Activated T-cell treated with anti-CD3 and anti-CD28 coated beads, Interleukin-2, amount 50 U/mL, for 4 hours (primary cell): ENCODE results near the gene GABRB3. TPM values are rescaled to one million over a fixed set of nuclear protein-coding genes. Genes with fewer than 3 reads are reported as not detected.

Source experiments
- ATAC-seq, 2 donors: fragments of 200-7000 bp; cut with Tn5 transposase; one replicate each; pipeline ENCODE4 v1.10.0; 2021
- DNase-seq: peaks from one replicate; pipeline ENCODE4 v3.0.0-alpha.2; 2020
- H3K27me3 Mint-ChIP-seq: one replicate; pipeline ENCODE4 v1.8.0; 2021; ENCODE audit warnings: low read depth, mixed read lengths
- H3K36me3 Mint-ChIP-seq: one replicate; pipeline ENCODE4 v1.8.0; 2022; ENCODE audit warnings: mixed read lengths; ENCODE audit not compliant: insufficient read depth
- H3K4me1 Mint-ChIP-seq: one replicate; pipeline ENCODE4 v1.8.0; 2021; ENCODE audit warnings: low read depth, mixed read lengths
- H3K4me3 Mint-ChIP-seq: one replicate; pipeline ENCODE4 v1.8.0; 2021; ENCODE audit warnings: mild to moderate bottlenecking, moderate library complexity, mixed read lengths
- H3K9me3 Mint-ChIP-seq: one replicate; pipeline ENCODE4 v1.8.0; 2021; ENCODE audit warnings: mixed read lengths
- total RNA-seq, 3 donors: library from RNA; stranded (reverse); gene quantifications; one replicate each; pipeline ENCODE4 v1.2.1, GENCODE V29; 2021

Gene GABRB3
- total RNA-seq, 3 donors from 2014 or later: 0.19 to 0.23 (median 0.21) TPM

DNA sequence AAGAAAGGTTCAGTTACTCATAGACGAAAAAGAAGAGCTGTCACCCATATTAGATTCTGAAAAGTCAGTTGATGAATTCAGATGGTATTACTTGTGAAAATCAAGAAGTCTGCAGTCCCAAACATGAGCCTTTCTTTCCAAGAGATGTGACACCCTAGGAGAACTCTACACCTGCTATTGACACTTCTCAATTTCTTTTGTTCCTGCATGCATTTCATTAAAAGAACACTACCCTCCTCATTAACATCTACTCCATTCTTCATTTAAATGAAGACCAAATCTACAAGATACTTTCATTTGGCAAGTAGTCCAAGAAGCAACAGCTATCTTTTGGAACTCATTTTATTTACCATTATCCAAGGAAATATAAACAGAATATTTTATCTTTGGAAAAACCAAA lies 6.6 kb downstream of the GABRB3 start:
- H3K4me3 Mint-ChIP-seq: no peak overlapping the region
- no peaks in the 10 kb centered on the region for H3K9me3 Mint-ChIP-seq
- no peak for ATAC-seq
- H3K27me3 Mint-ChIP-seq: peaks cover 10% of the 10 kb centered on the region
- no peaks in the 10 kb centered on the region for H3K4me1 Mint-ChIP-seq
- DNase-seq: no peak
- no peaks in the 10 kb centered on the region for H3K36me3 Mint-ChIP-seq

DNA sequence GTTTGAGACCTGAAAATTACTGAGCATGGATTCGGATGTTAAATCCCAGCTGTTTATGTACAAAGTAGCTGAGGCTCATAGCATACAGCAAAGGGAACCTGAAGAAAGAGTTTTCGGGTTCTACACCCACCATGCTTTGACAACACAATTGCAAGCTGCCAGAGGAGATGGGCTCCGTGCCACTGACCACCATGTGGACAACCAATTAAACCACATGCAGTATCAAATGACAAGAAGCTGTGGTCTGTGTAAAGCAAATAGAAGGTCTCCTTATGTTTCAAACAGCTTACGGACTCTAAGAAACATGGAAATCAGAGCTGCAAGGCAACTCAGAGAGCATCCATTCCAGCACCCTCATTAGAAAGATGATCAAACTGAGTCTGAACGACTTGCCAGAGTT lies 12.9 kb downstream of the GABRB3 start:
- ATAC-seq (no peak), DNase-seq (no peak)
- Mint-ChIP-seq H3K9me3 (peaks cover 8% of the 10 kb centered on the region), H3K4me1 (no peaks in the 10 kb centered on the region), H3K36me3 (no peaks in the 10 kb centered on the region), H3K27me3 (no peaks in the 10 kb centered on the region), H3K4me3 (no peak overlapping the region)

DNA sequence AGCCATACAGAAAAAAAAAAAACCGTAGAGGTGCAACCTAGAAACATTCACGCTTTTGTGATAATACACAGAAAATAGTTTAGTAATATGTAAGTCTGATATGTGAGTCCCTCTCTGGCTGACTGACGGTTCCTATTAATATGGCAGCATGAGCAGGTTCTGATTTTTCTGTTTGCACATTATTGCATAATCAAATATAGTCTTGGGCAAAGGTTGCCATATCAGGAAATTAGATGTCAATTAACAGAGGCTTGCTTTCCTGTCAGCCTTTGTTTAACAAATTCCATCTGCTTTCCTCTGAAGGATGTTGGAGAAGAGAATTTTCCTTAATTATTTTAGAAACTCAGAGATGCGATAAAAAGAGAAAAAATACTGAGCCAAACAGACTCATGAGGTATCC lies 14.8 kb downstream of the GABRB3 start:
- DNase-seq (no peak), ATAC-seq (no peak)
- Mint-ChIP-seq H3K27me3 (no peaks in the 10 kb centered on the region), H3K36me3 (no peaks in the 10 kb centered on the region), H3K4me1 (no peaks in the 10 kb centered on the region), H3K4me3 (no peak overlapping the region), H3K9me3 (peaks cover 19% of the 10 kb centered on the region)

DNA sequence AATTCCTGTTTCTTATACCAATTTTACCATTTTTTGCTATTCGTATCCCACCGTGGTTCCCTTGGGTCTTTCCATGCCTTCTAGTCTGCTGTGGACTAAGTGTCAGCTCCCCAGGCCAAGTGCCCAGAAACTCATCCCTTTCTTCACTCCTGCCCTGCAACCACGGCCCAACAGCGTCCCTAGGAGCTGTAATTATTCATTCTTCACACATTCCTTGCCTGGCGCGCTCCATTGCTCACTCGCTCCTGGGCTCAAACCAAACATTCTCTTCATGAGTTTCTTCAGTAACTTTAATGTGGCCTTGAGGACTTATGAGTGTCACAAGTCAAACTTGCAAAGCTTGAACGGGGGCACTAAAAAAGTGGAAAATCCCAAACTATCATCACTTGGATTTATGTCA lies 15.7 kb downstream of the GABRB3 start:
- no peak for ATAC-seq
- Mint-ChIP-seq H3K27me3 (no peaks in the 10 kb centered on the region), H3K4me1 (no peaks in the 10 kb centered on the region), H3K4me3 (no peak overlapping the region), H3K9me3 (peaks cover 25% of the 10 kb centered on the region), H3K36me3 (no peaks in the 10 kb centered on the region)
- no peak for DNase-seq

DNA sequence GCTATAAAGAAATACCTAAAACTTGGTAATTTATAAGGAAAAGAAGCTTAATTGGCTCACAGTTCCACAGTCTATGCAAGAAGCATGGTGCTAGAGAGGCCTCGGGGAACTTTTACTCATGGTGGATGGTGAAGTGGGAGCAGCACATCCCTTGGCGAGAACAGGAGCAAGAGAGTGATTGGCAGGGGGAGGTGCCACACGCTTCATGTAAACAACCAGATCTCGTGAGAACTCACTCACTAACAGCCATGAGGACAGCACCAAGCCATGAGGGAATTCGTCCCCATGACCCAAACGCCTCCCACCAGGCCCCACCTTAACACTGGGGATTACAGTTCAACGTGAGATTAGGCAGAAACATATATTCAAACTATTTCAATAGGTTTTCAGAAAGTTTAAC lies 28.0 kb downstream of the GABRB3 start:
- Mint-ChIP-seq H3K36me3 (no peaks in the 10 kb centered on the region), H3K4me3 (no peak overlapping the region), H3K27me3 (no peaks in the 10 kb centered on the region), H3K9me3 (peaks cover 15% of the 10 kb centered on the region), H3K4me1 (no peaks in the 10 kb centered on the region)
- ATAC-seq: no peak
- no peak for DNase-seq

DNA sequence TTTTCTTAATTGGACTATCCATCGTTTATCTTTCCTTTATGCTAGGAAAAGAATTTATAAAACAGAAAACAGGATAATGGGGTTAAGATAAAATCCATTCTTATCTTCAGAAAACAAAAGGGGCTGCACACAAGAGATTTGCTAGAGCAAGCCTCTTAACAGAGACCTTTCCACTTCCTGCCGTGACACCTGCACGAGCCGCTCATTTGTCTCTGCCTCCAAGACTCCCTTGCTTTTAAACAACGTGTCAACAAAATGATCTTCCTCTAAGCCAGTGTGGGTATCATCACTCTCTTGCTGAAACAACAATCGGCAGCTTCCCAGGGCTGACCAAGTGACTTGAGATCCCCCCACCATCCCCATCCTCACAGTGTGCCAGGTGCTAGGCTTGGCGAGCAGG lies 33.1 kb downstream of the GABRB3 start:
- DNase-seq (no peak), ATAC-seq (no peak)
- no peaks in the 10 kb centered on the region for H3K27me3 Mint-ChIP-seq
- H3K9me3 Mint-ChIP-seq: peaks cover 21% of the 10 kb centered on the region
- no peak overlapping the region for H3K4me3 Mint-ChIP-seq
- H3K4me1 Mint-ChIP-seq: no peaks in the 10 kb centered on the region
- no peaks in the 10 kb centered on the region for H3K36me3 Mint-ChIP-seq

DNA sequence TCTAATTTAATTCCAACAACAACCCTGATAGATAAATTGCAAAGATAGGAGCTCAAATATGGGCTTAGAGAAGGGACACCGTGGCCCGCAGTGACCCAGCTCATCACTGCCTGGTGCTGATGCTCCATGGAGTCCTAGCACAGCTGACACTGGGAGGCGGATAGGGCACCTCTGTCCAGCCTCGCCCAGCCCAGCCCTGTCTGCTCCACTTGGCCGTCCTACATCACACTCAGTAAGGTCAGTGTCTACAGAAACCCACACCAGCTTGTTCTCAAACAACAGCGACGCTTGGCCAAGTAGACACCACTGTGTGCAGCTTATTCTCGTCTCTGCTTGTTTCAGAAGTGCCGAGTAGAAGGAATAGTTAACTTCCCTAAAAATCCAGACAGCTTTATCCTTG lies 33.9 kb downstream of the GABRB3 start:
- Mint-ChIP-seq H3K4me3 (no peak overlapping the region), H3K27me3 (no peaks in the 10 kb centered on the region)
- ATAC-seq: no peak

DNA sequence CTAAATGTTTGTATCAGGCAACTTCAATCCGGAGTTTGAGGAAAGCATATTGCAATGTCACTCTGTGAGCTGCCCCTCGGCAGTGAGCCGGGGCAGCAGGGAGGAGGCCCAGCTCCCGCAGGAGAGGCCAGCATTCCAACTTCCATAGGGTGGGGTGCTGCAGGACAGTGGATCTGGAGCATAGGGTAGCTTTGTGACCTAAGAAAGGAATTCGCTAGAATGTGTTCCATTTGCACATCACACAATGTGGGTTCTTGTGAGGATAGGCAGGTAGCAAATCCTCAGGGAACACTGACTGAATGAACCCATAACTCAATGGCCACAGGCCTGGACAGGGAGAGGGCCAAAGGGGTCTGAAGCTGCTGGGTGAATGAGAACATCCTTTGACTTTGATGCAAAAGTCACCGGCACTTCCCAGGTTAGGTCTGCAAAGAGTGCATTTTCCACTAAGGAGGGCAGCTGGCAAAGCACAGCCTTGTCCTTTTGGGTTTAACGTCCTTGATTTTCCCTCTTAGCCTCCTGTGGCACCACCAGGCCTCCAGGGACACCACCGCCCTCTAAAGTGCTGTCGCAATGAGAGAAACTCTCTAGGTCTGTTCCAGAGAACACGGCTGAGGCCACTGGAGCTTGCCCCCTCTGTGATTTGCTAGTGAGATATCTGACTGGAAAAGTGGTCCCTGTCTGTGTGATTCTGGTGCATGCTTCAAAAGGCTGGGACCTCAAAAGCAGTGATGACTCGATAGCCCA lies 36.2 kb downstream of the GABRB3 start:
- Mint-ChIP-seq H3K27me3 (peaks cover 2% of the 10 kb centered on the region), H3K4me3 (no peak overlapping the region), H3K4me1 (no peaks in the 10 kb centered on the region), H3K36me3 (no peaks in the 10 kb centered on the region), H3K9me3 (peaks cover 20% of the 10 kb centered on the region)
- DNase-seq (no peak), ATAC-seq (no peak)

More for the DNA sequence above, 33.9 kb downstream of the GABRB3 start:
- no peaks in the 10 kb centered on the region for H3K4me1 Mint-ChIP-seq
- no peaks in the 10 kb centered on the region for H3K36me3 Mint-ChIP-seq
- H3K9me3 Mint-ChIP-seq: peaks cover 24% of the 10 kb centered on the region
- DNase-seq: no peak

DNA sequence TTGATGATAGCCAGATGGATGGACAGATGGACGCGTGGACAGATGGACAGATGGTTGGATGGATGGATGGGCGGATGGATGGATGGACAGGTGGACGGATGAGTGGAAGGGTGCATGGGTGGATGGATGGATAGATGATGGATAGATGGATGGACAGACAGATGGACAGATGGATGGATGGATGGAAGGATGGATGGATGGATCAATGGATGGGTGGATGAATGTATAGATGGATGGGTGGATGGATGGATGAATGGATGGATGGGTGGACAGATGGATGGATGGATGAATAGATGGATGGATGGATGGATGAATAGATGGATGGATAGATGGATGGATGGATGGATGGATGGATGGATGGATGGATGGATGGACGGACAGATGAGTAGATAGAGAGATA lies 40.9 kb downstream of the GABRB3 start:
- DNase-seq (no peak), ATAC-seq (no peak)
- peaks cover 28% of the 10 kb centered on the region for H3K9me3 Mint-ChIP-seq
- no peaks in the 10 kb centered on the region for H3K4me1 Mint-ChIP-seq
- no peak overlapping the region for H3K4me3 Mint-ChIP-seq
- H3K27me3 Mint-ChIP-seq: peaks cover 2% of the 10 kb centered on the region
- H3K36me3 Mint-ChIP-seq: no peaks in the 10 kb centered on the region

DNA sequence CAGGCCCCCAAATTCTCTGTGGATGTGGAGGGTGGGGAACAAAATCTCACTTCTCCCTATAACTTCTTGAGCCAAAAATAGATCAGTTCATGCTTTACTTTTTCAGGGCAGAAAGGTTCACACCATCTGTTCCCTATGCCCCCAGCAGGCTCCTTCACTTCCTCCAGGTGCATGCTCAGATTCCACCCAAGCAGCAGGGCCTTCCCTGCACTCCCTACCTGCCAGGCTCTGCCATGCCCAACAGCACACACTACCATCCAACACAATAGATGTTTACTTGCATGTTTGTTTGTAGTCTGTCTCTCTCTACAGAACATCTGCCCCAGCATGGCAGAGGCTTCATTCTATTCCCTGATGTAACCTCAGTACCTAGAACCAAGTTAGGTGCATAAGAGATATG lies 43.3 kb downstream of the GABRB3 start:
- Mint-ChIP-seq H3K27me3 (peaks cover 2% of the 10 kb centered on the region), H3K36me3 (no peaks in the 10 kb centered on the region), H3K4me3 (no peak overlapping the region), H3K9me3 (peaks cover 22% of the 10 kb centered on the region), H3K4me1 (no peaks in the 10 kb centered on the region)
- no peak for ATAC-seq
- DNase-seq: no peak

DNA sequence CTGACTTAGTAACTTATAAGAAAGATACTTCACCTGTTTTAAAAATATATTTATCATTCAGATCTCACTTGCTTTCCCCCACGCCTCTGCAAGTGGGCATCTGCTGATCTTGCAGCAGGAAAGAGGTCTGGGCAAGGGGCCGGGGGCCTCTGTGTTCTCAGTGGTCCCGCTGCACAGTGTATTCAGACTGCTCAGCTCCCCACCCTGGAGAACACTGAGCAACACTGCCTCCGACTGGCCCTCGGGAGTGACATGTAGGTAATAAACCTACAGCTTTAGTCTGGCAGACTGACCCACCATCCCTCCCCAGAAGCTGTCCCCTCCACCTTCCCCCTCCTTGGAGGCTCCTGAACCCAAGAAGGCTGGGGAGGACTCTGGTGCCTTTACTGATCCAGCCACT lies 43.8 kb downstream of the GABRB3 start:
- Mint-ChIP-seq H3K36me3 (no peaks in the 10 kb centered on the region), H3K9me3 (peaks cover 19% of the 10 kb centered on the region), H3K4me1 (no peaks in the 10 kb centered on the region), H3K4me3 (no peak overlapping the region), H3K27me3 (peaks cover 2% of the 10 kb centered on the region)
- ATAC-seq (no peak), DNase-seq (no peak)

DNA sequence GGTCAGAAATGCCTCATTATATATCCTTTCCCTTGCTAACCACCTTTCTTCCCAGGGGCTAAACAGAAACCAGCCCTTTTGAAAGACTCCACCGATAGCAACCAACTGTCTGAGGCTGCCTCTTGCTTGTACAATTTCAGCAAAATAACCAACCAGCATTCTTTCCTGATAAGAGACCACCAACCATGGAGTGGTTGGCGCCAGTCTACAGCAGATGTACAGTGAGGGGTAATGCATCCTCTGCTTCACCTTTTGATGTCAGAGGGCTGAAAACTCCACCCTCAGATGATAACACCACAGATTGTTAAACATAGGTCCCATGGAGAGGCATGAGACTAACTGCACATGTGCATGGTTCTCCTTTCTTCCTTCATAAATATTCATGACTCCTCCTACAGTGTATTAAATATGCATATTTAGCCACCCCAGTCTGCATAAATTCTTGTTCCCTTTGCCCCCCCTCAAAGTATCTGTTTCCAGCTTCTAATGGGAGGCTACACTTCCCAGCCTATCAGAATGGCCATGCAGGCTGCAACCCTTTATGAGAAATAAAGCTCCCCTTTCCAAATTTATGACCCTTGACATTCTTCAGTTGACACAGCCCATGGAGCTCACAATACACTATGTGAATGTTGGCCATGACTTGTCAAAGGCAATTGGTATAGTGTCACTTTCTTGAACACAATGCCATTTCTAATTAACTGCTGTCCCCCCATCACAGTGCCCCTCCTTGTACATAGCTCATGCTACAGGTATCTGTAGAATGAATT lies 48.3 kb downstream of the GABRB3 start:
- H3K4me1 Mint-ChIP-seq: no peaks in the 10 kb centered on the region
- no peaks in the 10 kb centered on the region for H3K36me3 Mint-ChIP-seq
- ATAC-seq (no peak), DNase-seq (no peak)
- no peaks in the 10 kb centered on the region for H3K27me3 Mint-ChIP-seq
- H3K9me3 Mint-ChIP-seq: peaks cover 6% of the 10 kb centered on the region
- H3K4me3 Mint-ChIP-seq: no peak overlapping the region

DNA sequence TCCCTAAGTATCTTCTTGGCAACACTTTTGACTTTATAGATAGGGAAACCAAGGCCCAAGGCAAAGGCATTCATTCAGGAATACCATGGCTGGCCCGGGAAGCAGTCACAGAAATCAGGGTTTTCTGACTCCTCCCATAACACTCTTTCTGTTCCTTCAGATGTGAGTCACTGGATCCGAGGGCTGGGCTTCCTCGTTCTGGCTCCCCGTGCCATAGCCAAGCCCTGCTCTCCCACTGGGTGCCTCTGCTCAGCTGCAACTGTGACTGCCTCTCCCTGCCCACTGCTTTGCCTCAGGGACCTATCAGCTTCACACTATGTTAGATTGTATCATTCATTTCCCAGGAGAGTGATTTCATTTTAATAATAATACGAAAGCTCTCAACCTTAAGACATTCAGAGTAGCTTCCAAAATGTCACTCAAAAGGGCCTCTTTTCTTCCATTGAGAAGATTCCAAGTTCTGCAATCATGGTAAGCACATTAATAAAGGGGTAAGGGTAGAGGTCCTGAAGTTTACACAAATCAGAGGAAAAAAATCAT lies 50.2 kb downstream of the GABRB3 start:
- Mint-ChIP-seq H3K27me3 (no peaks in the 10 kb centered on the region), H3K4me1 (no peaks in the 10 kb centered on the region), H3K36me3 (no peaks in the 10 kb centered on the region), H3K9me3 (peaks cover 6% of the 10 kb centered on the region), H3K4me3 (no peak overlapping the region)
- no peak for ATAC-seq
- DNase-seq: no peak

DNA sequence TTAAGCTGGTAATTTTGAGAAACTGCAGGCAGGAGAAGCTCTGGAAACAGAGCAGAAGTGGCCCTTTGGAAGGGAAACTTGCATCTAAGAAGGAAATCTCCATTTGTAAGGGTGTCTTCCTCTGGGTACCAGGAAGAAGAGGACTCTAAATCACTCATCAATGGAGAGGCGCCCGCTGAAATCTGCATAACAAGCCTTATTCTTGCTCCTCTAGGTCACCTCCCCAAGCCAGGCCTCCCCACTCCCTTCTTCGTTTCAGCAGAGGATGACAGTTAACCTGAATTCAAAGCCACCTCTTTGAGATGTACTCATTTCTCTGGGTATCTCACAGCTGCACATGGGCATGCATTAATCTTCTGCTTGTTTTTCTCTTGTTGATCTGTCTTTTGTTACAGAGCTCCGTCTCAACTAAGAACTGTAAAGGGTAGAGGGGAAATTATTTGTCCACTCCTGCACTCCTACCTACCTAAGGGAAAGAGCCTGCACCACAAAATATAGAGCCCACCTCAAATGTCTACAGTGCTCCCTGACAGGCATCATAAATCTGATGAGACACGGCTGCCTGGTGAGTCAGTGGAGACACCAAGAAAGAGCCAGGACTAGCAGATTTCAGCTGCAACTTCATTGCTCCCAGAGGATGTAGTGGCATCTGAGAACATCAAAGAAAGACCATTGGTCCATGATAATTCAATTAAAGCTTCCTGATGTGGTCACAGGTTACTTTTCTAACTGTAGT lies 51.5 kb downstream of the GABRB3 start:
- Mint-ChIP-seq H3K4me3 (no peak overlapping the region), H3K4me1 (no peaks in the 10 kb centered on the region), H3K27me3 (no peaks in the 10 kb centered on the region), H3K9me3 (peaks cover 9% of the 10 kb centered on the region), H3K36me3 (no peaks in the 10 kb centered on the region)
- DNase-seq (no peak), ATAC-seq (no peak)
